NCI-H82 treated with DMSO at 0.1 percent for 48 hours (cell line): ENCODE results near the gene MKX.

Experiments
- DNase-seq: peaks from one replicate; lab custom pipeline; 2025; ENCODE audit not compliant: unreplicated experiment; lab: John Stamatoyannopoulos, UW

MKX gene, protein sequence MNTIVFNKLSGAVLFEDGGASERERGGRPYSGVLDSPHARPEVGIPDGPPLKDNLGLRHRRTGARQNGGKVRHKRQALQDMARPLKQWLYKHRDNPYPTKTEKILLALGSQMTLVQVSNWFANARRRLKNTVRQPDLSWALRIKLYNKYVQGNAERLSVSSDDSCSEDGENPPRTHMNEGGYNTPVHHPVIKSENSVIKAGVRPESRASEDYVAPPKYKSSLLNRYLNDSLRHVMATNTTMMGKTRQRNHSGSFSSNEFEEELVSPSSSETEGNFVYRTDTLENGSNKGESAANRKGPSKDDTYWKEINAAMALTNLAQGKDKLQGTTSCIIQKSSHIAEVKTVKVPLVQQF

DNA sequence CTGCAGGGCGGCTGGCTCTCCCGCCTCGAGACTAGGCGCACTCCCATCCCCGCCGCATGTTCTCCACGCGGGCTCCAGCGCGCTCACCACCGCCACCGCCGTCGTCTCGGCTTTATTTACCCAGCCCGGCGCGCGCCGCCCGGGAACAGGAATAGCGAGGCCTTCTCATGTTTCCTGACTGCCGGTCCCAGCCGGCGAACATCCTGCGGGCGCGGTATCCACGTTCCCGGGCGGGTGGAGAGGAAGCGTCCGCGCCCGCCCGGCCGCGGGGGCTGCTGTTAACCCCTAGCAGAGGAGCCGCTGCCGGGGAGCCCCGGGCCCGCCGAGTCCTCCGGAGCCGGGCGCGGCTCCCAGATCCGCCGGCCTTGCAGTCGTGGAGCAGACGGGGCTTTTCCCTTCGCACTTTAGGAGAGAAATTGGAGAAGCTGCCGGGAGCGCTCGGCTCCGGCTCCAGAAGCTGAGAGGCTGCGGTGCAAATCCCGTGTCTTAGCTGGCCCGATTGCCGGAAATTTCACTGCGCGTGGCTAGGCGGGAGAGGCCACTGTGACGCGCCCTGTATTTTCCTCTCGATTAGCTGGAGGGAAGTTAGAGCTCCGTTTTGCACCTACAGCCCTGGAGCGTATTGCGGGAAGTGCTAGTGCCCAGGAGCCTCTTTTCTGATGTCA lies at the start of gene MKX:
MKX (minus strand) TSS at position 88 of the 665 bp plus-strand sequence. CDS start 2,404 bp downstream, outside the sequence.
- no peak for DNase-seq

DNA sequence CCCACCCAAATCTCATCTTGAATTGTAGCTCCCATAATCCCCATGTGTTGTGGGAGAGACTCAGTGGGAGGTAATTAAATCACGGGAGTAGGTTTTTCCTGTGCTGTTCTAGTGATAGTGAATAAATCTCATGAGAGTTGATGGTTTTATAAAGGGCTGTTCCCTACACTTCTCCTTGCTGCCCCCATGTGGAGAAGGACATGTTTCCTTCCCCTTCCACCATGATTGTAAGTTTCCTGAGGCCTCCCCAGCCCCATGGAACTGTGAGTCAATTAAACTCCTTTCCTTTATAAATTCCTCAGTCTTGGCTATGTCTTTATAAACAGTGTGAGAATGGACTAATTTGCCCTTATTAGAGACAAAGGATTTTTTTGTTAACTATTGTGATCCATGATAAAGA lies 48.5 kb upstream of the MKX start:
- no peak for DNase-seq

DNA sequence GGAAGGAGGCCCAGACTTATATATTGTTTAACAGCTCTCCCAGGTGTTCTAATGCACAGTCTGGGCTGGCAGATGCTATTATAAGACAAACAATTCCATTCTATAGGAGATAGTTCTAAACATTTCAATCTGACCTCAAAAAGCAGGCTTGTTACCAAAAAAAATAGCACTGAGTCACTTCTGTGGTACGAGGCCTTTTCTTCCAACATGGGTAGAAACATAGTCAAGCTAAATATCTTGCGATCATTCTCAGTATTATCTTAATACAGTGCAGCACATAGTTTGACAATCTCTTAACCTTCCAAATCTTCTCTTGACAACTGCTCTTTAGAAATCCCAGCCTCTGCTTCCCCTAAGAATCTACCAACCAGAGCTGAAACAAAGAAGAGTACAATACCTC lies 46.6 kb upstream of the MKX start:
- no peak for DNase-seq

DNA sequence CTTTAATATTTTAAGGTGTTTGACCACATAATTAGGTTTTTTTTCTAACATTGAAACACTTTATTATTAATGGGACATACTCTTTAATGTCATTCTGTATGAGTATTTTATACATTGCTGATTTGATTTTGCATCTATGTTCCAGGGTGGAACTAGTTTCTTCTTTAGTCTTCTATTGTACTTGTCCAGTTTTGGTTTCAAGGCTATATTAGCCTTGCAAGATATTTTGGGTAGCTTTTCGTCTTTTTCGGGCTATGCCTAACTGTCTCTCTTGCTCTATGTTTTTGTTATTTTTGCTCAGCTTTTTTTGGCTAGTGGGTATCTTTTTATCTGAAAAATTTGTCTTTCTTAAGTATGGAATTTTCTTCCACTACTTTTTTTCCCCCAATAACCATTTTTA lies 38.7 kb upstream of the MKX start:
- no peak for DNase-seq

DNA sequence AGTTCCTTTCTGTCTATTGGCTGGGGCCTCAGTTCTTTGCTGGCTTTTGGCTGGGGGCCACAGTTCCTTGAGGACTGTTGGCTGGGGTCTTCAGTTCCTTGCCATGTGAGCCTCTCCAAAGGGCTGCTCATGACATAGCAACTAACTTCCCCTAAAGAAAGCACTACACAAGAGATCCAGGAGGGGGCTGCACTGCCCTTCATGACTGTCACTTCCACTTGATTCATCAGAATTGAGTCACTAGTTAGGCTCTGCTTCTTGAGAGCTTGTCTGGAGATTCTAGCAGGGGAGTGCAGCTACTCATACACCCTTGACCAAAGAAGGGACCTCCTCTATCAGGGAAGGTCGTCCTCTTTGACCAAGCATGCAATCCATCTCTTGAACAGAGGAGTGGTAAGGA lies 38.0 kb upstream of the MKX start:
- DNase-seq: no peak

DNA sequence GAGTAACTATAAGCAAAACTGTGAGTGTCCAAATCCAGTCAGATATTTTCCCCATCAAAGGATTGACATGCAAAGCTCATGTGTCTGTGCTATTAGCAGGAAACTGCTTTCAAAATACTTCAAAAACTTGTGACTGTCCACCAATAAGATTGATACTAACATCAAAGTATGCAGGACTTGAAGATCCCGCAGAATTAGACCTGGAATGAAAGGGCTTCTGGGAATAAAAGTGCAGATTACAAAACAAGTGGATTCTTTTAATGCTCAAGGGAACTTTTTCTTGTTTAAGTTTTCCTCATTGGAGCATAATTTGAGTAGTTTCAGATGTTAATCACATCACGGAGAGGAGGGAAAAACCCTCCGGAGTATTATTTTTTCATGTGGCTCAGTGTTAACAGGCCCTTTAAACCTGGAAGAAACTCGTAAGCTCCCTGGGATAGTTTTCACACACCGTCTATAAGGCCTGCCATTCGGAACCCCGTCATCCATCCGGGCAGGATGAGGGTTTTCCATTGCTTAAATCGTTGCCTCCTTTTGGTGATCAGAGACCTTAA lies 33.9 kb upstream of the MKX start:
- no peak for DNase-seq

DNA sequence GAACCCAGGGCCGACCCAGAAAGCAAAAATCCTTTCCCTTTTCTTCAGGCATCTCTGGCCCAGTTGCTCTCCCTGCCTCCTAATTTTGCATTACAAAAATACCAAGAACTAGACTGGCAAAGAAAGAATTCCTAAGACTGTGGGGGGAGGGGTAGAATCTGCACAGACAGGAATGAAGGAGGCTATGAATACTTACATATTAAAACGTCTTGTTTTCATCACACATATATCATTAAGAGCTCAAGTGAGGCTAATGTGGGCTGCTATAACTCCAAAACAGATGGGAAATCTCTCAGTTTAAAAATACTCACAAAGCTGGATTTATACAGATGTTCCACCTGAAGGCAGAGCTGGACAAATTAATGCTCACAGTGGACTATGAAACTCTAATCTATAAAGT lies 29.2 kb upstream of the MKX start:
- no peak for DNase-seq

DNA sequence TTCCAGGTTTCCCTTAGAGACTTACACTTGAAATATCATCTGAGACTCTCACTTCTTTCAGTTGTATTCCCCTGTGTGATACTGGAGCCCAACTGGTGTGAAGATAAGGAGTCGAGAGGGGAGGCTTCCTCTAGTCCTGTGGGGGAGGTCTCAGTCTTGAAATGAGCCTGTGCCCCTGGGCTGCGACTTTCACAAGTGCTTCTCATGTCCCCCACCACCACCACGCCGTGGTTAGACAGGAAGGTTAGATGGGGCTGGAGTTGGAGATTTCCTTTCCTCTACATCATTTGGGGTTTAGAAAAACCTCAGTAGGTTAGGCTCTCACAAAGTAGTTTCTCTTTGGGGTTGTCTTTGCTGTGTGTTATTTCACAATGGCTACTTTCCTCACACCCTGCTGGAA lies 25.6 kb upstream of the MKX start:
- DNase-seq: no peak

DNA sequence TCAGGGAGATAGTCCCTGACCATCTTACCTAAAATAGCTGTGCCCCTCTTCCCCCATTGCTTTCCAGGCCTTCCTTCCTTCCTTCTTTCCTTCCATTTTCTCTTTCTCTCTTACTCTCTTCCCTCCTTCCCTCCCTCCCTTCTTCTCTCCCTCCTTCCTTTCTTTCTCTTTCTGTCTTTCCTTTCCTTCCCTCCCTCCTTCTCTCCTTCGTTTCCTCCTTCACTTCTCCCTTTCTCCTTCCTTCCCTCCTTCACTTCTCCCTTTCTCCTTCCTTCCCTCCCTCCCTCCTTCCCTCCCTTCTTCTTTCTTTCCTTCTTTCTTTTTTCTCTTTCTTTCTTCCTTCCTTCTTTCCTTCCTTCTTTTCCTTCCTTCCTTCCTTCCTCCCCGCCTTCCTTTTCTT lies 24.6 kb upstream of the MKX start:
- no peak for DNase-seq

DNA sequence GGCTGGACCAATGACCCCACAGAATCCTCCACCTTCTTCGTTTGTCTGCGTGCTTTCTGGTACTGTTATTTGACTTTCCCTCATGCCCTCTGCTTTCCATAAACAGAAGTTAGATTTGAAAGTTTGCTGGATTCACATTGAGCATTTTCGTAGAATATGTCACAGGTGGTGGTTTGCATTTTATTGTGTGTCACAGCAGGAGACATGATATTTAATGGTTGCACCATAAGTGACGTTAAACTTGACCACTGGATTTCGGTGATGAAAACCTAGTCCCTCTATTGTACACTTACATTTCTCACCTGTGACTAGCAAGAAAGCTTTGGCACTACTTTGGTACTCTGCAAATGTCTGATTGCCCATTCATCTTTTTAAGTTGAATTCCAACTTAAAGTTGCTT lies 15.2 kb upstream of the MKX start:
- no peak for DNase-seq

DNA sequence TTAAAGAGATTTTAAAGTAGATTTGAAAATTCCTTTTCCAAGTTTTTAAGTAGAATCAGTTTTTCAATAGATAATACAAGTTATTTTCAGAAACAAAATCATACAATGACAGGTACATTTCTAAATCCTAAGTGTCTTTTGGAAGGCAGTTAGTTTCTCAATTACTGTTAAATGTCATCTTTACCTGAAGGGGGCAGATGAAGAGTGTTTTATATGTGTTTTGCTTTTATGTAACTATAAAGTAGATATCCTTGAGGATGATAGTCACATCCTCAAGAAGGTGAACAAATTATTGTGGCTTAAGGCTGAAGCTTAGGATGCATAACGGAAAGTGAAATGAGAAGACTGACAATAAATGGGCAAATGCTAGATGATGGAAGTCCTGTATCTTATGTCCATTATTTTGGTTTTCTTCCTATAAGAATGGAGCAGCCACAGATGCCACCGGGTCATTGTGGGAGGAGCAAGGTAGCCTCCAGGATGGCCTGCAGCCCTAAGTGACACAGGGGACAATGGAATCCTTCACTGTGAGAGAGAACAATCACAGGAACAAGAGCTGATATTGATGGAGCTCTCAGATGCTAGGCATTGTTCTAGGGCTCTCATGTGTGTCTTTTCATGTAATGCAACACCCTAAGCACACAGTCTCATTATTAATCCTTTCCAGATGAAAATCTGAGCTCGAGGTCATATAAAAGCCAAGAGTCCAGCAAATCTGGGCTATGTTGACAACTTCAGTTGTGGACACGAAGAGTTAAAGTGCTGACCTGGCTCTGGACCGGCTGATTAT lies 14.1 kb upstream of the MKX start:
- DNase-seq: no peak

DNA sequence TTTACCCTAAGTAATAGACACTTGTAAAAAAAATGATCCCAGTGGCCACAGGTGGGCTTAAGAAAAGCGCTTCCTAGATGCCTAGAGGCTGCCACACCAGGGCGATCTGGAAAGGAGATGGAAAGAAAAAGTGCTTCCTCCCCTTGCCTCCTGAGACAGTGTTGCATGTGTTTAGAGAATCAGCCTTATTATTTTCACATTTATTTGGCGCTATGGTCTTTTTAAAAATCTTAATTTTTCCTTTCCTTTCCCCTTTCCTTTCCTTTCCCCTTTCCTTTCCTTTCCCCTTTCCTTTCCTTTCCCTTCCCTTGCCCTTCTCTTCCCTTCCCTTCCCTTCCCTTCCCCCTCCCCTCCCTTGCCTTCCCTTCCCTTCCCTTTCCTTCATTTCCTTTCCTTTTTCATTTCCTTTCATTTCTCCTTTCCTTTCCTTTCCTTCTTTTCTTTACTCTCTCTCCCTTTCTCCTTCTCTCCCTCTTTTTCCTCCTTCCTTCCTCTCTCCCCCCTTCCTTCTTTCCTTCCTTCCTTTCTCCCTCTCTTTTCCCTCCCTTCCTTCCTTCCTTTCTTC lies 7.1 kb upstream of the MKX start:
- no peak for DNase-seq

DNA sequence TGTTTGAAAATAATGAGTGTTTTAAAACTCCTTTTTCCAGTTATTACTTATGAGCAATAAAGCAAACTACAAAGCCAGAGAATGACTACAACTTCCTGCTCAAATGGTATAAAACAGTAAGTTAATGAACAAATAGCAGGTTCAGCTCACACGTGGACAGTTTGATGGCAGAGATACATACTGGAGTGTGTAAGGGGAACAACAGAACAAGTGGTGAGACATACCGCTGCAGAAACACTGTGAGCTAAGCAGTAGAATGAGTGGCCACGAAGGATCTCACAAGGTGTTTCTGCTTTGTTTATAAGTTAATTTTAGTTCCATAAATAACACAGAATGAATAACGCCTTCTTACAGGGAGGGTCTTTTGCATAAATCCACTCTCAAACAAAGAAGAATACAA lies 3.0 kb upstream of the MKX start:
- no peak for DNase-seq

DNA sequence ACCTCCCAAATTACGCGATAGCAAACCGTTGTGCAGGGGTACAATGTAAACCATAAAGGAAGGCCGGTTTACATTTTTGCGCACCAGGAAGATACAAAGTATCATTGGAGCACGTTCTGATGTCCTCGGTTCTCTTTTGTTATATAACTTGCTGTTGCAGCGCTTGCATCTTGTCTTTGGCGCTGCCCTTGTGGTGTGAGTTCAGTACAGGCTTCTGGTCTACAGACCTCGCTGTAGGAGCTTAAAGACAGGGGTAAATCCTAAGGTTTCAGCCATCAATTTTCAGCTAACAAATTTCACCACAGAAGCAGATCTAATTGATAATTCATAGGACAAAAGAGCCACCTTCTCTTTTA lies 1.5 kb upstream of the MKX start:
- DNase-seq: no peak

DNA sequence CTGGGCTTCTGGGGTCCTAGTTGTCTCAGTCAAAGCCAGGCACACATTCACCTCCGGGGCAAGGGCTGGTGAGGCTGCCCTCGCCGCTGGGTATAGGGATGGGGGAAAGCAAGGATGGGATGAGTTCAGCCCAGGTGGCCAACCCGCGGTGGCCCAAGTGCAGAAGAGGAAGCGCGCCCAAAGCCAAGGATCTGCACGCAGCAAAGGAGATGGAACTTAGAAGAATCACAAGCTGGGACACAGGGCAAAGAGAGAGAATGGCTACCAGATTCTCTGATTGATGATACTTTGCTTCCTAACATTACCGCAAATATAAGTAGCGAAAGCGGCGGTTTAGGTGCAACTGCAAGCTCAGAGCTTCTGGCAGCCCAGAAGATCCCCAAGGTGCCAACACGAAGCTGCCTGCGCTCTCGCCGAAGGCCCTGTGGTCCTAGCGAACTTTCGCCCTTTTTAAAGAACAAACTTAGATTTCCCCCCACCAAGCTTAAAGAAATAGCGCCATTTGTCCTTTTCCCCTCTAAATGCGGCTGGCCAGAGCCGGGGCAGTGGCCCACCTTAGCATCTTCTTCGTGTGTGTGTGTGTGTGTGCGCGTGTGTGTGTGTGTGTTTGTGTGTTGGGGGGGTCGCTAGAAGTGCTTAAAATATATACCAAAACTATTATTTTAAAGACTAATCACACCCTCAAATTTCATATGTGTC lies 927 bp upstream of the MKX start:
- no peak for DNase-seq

DNA sequence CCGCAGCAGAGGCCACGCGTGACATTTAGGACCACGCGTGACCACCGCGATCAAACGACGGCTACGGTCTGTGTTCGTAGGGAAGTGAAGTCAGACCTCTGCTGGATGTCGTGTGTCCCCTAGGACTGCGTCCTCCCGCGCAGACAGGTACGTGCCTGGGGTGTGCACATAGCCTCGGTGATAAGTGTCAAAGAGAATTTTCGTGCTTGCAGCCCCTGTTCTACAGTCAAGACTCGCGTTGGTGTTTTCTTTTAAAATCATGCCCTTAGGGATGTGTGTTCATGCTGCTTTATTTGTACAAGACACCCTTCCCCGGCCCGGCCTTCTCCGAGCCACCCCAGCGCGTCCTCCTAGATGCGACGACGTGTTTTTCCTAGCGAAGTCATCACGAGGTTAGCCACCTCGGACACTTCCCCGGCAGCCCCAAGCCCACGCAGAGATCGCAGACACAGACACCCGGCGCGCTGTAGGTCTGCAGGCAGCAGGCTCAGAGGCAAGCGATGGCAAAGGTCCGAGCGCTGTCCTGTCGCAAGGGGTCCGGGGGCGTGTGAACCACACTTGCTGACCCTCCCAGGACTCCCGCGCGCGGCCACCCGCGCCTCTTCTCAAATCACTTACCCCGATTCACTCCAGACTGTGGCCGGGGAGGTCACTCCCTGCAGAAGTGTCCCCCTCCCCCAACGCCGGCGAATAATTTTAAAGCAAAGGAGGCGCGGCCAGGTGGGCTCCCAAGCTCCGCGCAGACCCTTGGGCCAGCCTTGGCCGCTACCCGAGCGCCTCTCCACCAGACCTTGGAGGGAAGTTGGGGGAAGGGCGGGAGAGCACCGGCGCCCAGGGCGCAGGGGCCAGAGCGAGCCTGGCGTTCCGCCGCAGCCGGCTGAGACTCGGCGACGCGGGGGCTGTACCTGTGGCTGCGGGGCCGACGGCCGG lies 552 bp downstream of the MKX start:
- no peak for DNase-seq

DNA sequence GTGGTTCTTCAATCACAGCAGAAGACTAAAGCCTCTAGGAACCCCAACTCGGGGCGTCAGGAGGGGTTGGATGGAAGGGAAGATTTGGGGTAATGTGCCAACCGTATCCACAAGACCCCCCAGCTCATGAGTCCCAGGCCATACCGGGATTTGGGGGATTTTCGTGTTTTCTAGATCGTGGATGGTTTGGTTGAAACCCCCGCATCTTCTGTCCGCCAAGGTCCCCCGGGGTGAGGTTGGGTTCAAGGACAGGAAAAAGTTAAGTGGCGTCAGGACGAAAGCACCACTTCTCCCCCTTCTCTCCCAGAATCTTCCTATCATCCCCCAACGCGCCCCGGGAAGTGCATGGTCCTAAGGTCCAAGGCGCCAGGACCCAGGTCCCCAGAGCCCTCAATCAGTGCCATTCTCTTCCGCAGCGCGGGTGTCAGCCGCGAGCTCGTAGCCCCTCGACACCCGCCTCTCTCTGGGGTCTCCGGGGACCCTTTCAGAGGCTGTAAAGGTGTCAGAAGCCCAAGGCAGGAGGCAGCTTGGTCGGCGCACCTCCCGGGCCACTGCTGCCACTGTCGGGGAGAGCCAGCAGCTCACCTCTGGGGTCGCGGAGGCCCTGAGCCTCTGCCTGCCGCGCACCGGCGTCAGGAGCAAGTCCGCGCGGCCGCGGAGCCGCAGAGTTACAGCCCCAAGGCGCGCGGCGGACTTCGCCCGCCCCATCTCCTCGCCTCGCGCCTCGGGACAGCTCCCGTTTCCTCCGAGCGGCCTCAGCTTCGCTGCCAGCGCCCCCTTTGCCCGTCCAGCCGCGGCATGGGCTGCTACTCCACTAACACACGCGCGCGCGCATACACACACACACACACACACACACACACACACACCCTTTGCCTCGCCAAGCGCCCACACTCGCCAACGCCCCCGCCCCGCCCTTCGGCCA lies 1.5 kb downstream of the MKX start:
- no peak for DNase-seq

DNA sequence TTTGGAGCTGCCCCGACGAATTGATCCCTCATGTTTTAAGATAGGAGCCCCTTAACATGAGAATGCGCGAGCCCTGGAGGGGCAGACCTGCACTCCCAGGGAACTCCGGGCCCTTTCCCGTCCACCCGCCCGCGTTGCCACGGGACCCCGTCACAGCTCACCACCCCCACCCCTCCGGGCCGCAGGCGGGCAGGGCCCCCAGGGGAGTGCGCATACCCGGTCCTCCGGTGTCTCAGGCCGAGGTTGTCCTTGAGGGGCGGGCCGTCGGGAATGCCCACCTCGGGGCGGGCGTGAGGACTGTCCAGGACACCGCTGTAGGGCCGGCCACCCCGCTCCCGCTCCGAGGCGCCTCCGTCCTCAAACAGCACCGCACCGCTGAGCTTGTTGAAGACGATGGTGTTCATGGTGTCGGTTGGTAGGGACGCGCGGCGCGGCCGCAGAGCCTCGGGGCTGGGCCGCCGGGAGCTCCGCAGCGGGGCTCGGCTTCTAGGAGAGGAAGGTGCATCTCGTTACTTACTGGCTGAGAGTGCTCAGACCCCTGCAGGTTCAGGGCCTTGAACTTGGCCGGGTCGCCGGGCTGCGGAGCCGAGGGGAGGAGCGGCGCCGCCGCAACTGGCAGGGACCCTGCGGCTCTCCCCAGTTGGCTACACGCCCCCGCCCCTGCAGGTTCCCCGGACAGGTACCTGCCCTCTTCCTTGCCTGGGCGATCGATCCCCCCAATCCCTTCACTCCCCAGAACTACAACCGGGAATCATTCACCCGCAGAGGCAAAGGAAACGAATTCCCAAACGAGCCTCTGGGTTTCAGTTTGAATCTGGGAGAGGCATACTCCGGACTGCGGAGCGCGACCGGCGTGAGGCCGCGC lies 2.4 kb downstream of the MKX start:
- no peak for DNase-seq
